ENCODE results near the gene HACD1.

Gene HACD1

DNA sequence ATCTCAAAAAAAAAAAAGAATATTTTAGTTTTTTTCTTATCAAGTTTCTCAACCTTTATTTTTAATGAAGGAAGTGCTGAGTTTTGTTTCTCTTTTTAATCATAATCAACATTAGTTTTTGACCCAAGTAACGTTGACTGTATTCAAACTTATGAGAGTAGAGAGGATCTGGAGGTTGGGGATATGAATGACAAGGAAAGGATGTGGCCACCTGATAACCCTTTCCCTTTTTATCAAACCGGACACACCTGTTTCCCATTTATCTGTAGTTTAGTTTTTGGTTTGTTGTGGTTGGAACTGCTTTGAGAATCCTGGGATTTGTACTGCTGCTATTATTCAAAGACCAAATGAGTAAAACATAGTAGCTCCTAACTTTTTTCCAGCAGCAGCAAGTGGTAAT lies 38.6 kb downstream of the HACD1 start:
- H3K4me1 ChIP-seq (ENCODE audit: insufficient read depth, low read length, severe bottlenecking) = no peaks in the 10 kb centered on the region
- no peaks in the 10 kb centered on the region for H3K36me3 ChIP-seq (ENCODE audit: insufficient read depth, low read length)
- H4K20me1 ChIP-seq (ENCODE audit: insufficient read depth, low read length) = no peaks in the 10 kb centered on the region
- TF ChIP-seq CTCF (IDR thresholded peaks at IDR 0.05; ENCODE audit: low read length) = no peak
- no peaks in the 10 kb centered on the region for H3K79me2 ChIP-seq (ENCODE audit: insufficient read depth, low read length)
- H3K4me2 ChIP-seq (ENCODE audit: low read length) = no peak overlapping the region
- H2AFZ ChIP-seq (ENCODE audit: low read length) = no peak overlapping the region
- H3K9me2 ChIP-seq (ENCODE audit: low read depth, low read length) = no peaks in the 10 kb centered on the region
- no peaks in the 10 kb centered on the region for H3F3A ChIP-seq (ENCODE audit: insufficient read depth, low read length)
- H3K27ac ChIP-seq (ENCODE audit: low read depth, low read length, poor library complexity, severe bottlenecking) = no peak overlapping the region
- no peak overlapping the region for H3K4me3 ChIP-seq (ENCODE audit: low read depth, low read length, poor library complexity, severe bottlenecking)
- H3K27me3 ChIP-seq (ENCODE audit: insufficient read depth, low read length) = no peaks in the 10 kb centered on the region
- H3K9ac ChIP-seq (ENCODE audit: low read length) = no peak overlapping the region
- H3K9me3 ChIP-seq (ENCODE audit: low read length) = no peaks in the 10 kb centered on the region

DNA sequence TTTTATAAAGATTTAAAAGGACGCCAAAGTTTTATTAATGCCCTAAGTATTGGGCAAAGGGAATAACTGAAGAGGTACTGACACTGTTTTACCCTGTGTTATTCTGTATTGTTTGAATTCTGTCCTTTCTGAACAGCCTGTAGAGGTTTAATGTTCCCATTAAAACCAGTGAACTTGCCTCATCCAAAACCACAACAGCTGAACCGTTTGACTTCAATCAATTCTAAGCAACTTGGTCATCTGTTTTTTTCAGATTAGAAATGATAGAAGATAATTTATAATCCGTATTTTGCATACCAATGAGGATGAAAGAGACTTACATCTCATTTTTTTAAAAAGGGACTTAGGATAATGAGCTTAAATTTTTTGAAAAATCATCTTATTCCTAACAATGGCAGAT lies 40.4 kb downstream of the HACD1 start:
- Histone ChIP-seq H3K9me3 (ENCODE audit: low read length) (no peaks in the 10 kb centered on the region), H3K36me3 (ENCODE audit: insufficient read depth, low read length) (no peaks in the 10 kb centered on the region), H3K4me3 (ENCODE audit: low read depth, low read length, poor library complexity, severe bottlenecking) (no peak overlapping the region), H4K20me1 (ENCODE audit: insufficient read depth, low read length) (no peaks in the 10 kb centered on the region), H3K27ac (ENCODE audit: low read depth, low read length, poor library complexity, severe bottlenecking) (no peak overlapping the region), H3K9ac (ENCODE audit: low read length) (no peak overlapping the region), H3K4me2 (ENCODE audit: low read length) (no peak overlapping the region), H3F3A (ENCODE audit: insufficient read depth, low read length) (no peaks in the 10 kb centered on the region), H3K79me2 (ENCODE audit: insufficient read depth, low read length) (no peaks in the 10 kb centered on the region), H3K9me2 (ENCODE audit: low read depth, low read length) (no peaks in the 10 kb centered on the region), H3K27me3 (ENCODE audit: insufficient read depth, low read length) (0 out of 2 replicates have a peak, but pooled peaks cover 4% of the 10 kb centered on the region), H2AFZ (ENCODE audit: low read length) (no peak overlapping the region), H3K4me1 (ENCODE audit: insufficient read depth, low read length, severe bottlenecking) (no peaks in the 10 kb centered on the region)
- TF ChIP-seq EZH2 (IDR thresholded peaks at IDR 0.05; ENCODE audit: borderline replicate concordance, low read length) (no peak), CTCF (IDR thresholded peaks at IDR 0.05; ENCODE audit: low read length) (no peak)

DNA sequence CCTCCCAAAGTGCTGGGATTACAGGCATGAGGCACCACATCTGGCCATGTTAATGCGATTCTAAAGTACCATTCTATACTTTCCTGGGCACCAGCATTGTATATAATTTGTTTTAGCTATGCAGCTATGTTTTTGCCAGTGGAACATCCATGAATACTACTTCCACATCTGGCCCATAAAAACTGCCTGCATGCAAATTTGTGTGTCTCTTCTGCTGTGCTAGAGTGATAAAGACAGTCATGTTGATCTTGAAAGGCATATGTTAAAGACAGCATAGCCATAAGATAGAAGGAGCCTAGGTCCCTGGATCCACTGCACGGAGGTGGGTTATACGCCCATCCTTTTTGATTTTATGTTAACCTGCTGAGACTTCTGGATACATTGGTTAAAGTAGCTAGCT lies 52.3 kb downstream of the HACD1 start:
- TF ChIP-seq CTCF (IDR thresholded peaks at IDR 0.05; ENCODE audit: low read length) (no peak), EZH2 (IDR thresholded peaks at IDR 0.05; ENCODE audit: borderline replicate concordance, low read length) (no peak)
- no peak overlapping the region for H3K4me3 ChIP-seq (ENCODE audit: low read depth, low read length, poor library complexity, severe bottlenecking)
- no peak overlapping the region for H3K27ac ChIP-seq (ENCODE audit: low read depth, low read length, poor library complexity, severe bottlenecking)
- no peaks in the 10 kb centered on the region for H3K9me3 ChIP-seq (ENCODE audit: low read length)
- no peaks in the 10 kb centered on the region for H3F3A ChIP-seq (ENCODE audit: insufficient read depth, low read length)
- H2AFZ ChIP-seq (ENCODE audit: low read length) = no peak overlapping the region
- no peaks in the 10 kb centered on the region for H3K27me3 ChIP-seq (ENCODE audit: insufficient read depth, low read length)
- H3K4me1 ChIP-seq (ENCODE audit: insufficient read depth, low read length, severe bottlenecking) = no peaks in the 10 kb centered on the region
- no peaks in the 10 kb centered on the region for H4K20me1 ChIP-seq (ENCODE audit: insufficient read depth, low read length)
- H3K9me2 ChIP-seq (ENCODE audit: low read depth, low read length) = no peaks in the 10 kb centered on the region
- no peak overlapping the region for H3K9ac ChIP-seq (ENCODE audit: low read length)
- no peaks in the 10 kb centered on the region for H3K36me3 ChIP-seq (ENCODE audit: insufficient read depth, low read length)
- no peaks in the 10 kb centered on the region for H3K79me2 ChIP-seq (ENCODE audit: insufficient read depth, low read length)
- no peak overlapping the region for H3K4me2 ChIP-seq (ENCODE audit: low read length)

Data from OCI-LY1 (cell line).